PC-3 (cell line): ENCODE data around the gene SLC6A6. TPM values are rescaled to one million over a fixed set of nuclear protein-coding genes. Genes with fewer than 3 reads are reported as not detected.

Source experiments
- ATAC-seq: fragments of 200-7000 bp; cut with Tn5 transposase; 2 replicates; pipeline ENCODE4 v1.9.1; 2020; ENCODE audit warnings: mild to moderate bottlenecking, moderate library complexity
- BruUV-seq: library from RNA; stranded (reverse); fragments of 400-500 nt; replicated peaks from 2 replicates; lab custom pipeline; 2021; lab: Mats Ljungman, UMichigan
- CTCF ChIA-PET: fragments of 300-600 bp; sonication (Branson Sonifier 250); formaldehyde crosslinking; loops from one replicate; lab custom pipeline; 2022; ENCODE audit warnings: antibody characterized with exemption; lab: Charles Lee
- POLR2A ChIA-PET: fragments of 300-600 bp; sonication (Branson Sonifier 250); formaldehyde crosslinking; loops from one replicate; lab custom pipeline; 2022; ENCODE audit warnings: antibody characterized with exemption; ENCODE audit not compliant: unreplicated experiment; lab: Charles Lee
- DNase-seq: peaks from one replicate; pipeline ENCODE4 v3.0.0-alpha.2; 2015
- H2AFZ ChIP-seq: fragments of 300-600 bp; sonication (generic); 2 replicates; pipeline ENCODE4 v1.6.0; 2016; ENCODE audit warnings: antibody characterized with exemption, low read length
- H3F3A ChIP-seq: fragments of 300-600 bp; sonication (generic); one replicate; pipeline ENCODE4 v1.6.0; 2017; ENCODE audit warnings: antibody characterized with exemption, low read length, control low read depth, mild to moderate bottlenecking; ENCODE audit not compliant: unreplicated experiment
- H3K27ac ChIP-seq: fragments of 300-600 bp; sonication (generic); 2 replicates; pipeline ENCODE4 v1.5.1; 2016; ENCODE audit warnings: mild to moderate bottlenecking, low read length
- H3K27me3 ChIP-seq: fragments of 300-600 bp; sonication (generic); 2 replicates; pipeline ENCODE4 v1.6.1; 2016; ENCODE audit warnings: low read length, mixed read lengths
- H3K36me3 ChIP-seq: fragments of 300-600 bp; sonication (generic); 2 replicates; pipeline ENCODE4 v1.6.1; 2016; ENCODE audit warnings: low read depth, mixed run types, low read length, mixed read lengths
- H3K4me1 ChIP-seq: fragments of 300-600 bp; sonication (generic); 2 replicates; pipeline ENCODE4 v1.5.1; 2016; ENCODE audit warnings: low read length; ENCODE audit not compliant: insufficient read depth
- H3K4me2 ChIP-seq: fragments of 300-600 bp; sonication (generic); 2 replicates; pipeline ENCODE4 v1.6.0; 2016; ENCODE audit warnings: low read length
- H3K4me3 ChIP-seq: fragments of 300-600 bp; sonication (generic); 2 replicates; pipeline ENCODE4 v1.5.1; 2016; ENCODE audit warnings: mild to moderate bottlenecking, low read length, mixed read lengths
- H3K79me2 ChIP-seq: fragments of 300-600 bp; sonication (generic); 2 replicates; pipeline ENCODE4 v1.6.1; 2017; ENCODE audit warnings: low read length, mixed read lengths
- H3K9ac ChIP-seq: fragments of 300-600 bp; sonication (generic); 2 replicates; pipeline ENCODE4 v1.6.0; 2016; ENCODE audit warnings: mild to moderate bottlenecking, low read length
- H3K9me2 ChIP-seq: fragments of 300-600 bp; sonication (generic); replicated peaks from 2 replicates; pipeline ENCODE4 v1.6.1; 2016; ENCODE audit warnings: mixed run types, low read length, mixed read lengths
- H3K9me3 ChIP-seq: fragments of 300-600 bp; sonication (generic); 2 replicates; pipeline ENCODE4 v1.6.1; 2016; ENCODE audit warnings: low read length, mixed read lengths
- H4K20me1 ChIP-seq: fragments of 300-600 bp; sonication (generic); 2 replicates; pipeline ENCODE4 v1.6.1; 2016; ENCODE audit warnings: low read length, mixed read lengths
- CTCF ChIP-seq: fragments of 300-600 bp; sonication (generic); conservative IDR thresholded peaks from 2 replicates; pipeline ENCODE4 v1.5.1; 2017; ENCODE audit warnings: antibody characterized with exemption, low read depth, mild to moderate bottlenecking, low read length
- EZH2 ChIP-seq: fragments of 300-600 bp; sonication (generic); IDR thresholded peaks from one replicate; pipeline ENCODE4 v1.6.1; 2017; ENCODE audit warnings: antibody characterized with exemption, mild to moderate bottlenecking, low read length; ENCODE audit not compliant: unreplicated experiment
- intact Hi-C: fragments of 100-400 bp; cut with micrococcal nuclease; formaldehyde crosslinking; loops from 2 replicates; pipeline ENCODE4 v1.9.0; 2023
- total RNA-seq: library from RNA; depleted of rRNA; stranded (reverse); fragments of >200 nt; gene quantifications from 2 replicates; pipeline ENCODE4 v1.2.3, GENCODE V29; 2014

The SLC6A6 gene
- total RNA-seq, 1 experiment from 2014 or later: 28.1 TPM

DNA sequence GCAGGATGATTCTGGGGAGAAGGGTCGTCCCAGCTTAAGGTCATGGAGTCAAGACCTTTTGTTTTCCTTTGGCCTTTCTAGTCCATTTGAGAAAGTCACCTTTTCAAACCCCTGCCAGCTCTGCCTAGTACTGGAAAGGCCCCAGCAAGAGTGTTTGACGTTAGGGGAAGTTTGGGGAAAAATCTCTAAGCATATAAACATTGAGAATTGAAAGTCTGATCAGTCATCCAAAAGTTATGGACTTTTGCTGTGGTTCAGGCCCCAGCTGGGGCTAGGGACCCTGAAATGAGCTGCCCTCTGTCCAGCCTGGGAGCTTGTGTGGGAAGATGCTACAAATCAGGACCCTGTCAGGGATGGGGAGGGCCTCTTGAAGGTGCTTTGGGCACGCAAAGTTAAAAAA is 21.6 kb downstream of the SLC6A6 start:
- Histone ChIP-seq H3K27me3 (no peaks in the 10 kb centered on the region), H3K4me1 (peaks cover 42% of the 10 kb centered on the region), H3K36me3 (no peaks in the 10 kb centered on the region; the same call in 1 of the 2 replicates), H4K20me1 (no peaks in the 10 kb centered on the region), H3K4me2 (no peak overlapping the region), H3K9me2 (no peaks in the 10 kb centered on the region), H3K27ac (no peak overlapping the region), H3F3A (no peaks in the 10 kb centered on the region), H3K9me3 (no peaks in the 10 kb centered on the region), H2AFZ (no peak overlapping the region), H3K79me2 (peaks cover 40% of the 10 kb centered on the region), H3K4me3 (no peak overlapping the region), H3K9ac (no peak overlapping the region)
- ChIA-PET CTCF (no interaction called here), POLR2A (interaction anchor here (0.6 kb wide), 1 partner anchor 542 kb away, joined by 3 read pairs; no protein-coding TSS in a partner anchor)
- TF ChIP-seq EZH2: no peak
- TF ChIP-seq CTCF: no peak
- no peak for ATAC-seq
- BruUV-seq: no TSS peak
- intact Hi-C loops: no loop called here
- no peak for DNase-seq

GRCh38 chr3:14424711-14425580 is 22.5 kb downstream of the SLC6A6 start:
- Histone ChIP-seq H3K4me3 (no peak overlapping the region; the same call in 1 of the 2 replicates), H3K4me2 (peak overlapping the region; percentile 45), H3K27me3 (no peaks in the 10 kb centered on the region), H3K9me2 (no peaks in the 10 kb centered on the region), H3K4me1 (peaks cover 42% of the 10 kb centered on the region), H3F3A (no peaks in the 10 kb centered on the region), H3K79me2 (peaks cover 40% of the 10 kb centered on the region), H3K9me3 (no peaks in the 10 kb centered on the region), H2AFZ (no peak overlapping the region), H3K36me3 (no peaks in the 10 kb centered on the region), H3K27ac (peak overlapping the region; percentile 32), H4K20me1 (no peaks in the 10 kb centered on the region), H3K9ac (no peak overlapping the region)
- BruUV-seq: no TSS peak
- intact Hi-C loops: no loop called here
- ChIA-PET POLR2A (interaction anchor here (0.6 kb wide), 2 partner anchors 9 to 541 kb away, joined by 3 read pairs; no protein-coding TSS in a partner anchor), CTCF (no interaction called here)
- TF ChIP-seq CTCF: no peak
- TF ChIP-seq EZH2: no peak
- DNase-seq (peak; percentile 72), ATAC-seq (peak; percentile 63)
